ENCODE measurements around the gene BAIAP2L1. TPM values are rescaled to one million over a fixed set of nuclear protein-coding genes. Genes with fewer than 3 reads are reported as not detected.
A peak's percentile ranks its signal among the peaks of the same experiment; 100 is the strongest.

Gene BAIAP2L1
- total and polyA plus RNA-seq, 2 of the 8 experiments (the other 6 are each of a cell fraction or from before 2014, with no cell fraction given) = 19.2 to 42.9 TPM

DNA sequence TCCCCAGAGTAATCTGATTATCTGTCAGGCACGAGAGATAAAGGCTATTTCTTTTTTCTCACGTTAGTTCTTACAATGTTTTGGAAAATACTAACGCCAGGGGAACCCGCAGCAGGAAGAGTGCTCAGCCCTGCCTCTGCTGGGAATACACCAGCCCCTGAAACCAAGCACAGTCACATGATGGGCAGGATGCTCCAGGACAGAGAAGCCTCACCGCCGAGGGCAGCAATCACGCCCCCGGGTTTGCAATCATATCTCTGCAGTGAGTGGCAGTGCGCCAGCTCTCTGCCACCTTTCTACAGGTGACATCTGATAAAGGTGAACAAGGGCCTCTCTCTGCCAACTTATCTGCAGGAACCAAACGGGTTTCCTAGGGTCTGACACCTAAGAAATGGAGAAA lies 79.6 kb downstream of the BAIAP2L1 start:
- Histone ChIP-seq H3K4ac (replicated peaks; ENCODE audit: insufficient read length, low read depth, low read length) (no peak overlapping the region), H3K79me2 (ENCODE audit: control insufficient read depth in 1 of 2, insufficient read depth in 2 of 2, low read length in 2 of 2) (peaks cover 0 to 35% of the 10 kb centered on the region in 2 experiments; a peak in 2 of 4 replicates), H2BK20ac (ENCODE audit: low read length) (no peak overlapping the region), H3K36me3 (ENCODE audit: control insufficient read depth in 2 of 4, insufficient read depth in 4 of 4, low read length in 3 of 4) (peaks cover 0 to 11% (median 6%) of the 10 kb centered on the region in 4 experiments; a peak in 4 of 8 replicates), H4K91ac (replicated peaks; ENCODE audit: insufficient read length, low read length) (no peak overlapping the region), H3K9me3 (ENCODE audit: insufficient read depth in 2 of 2, low read depth in 1 of 2, low read length in 1 of 2) (peaks cover 0 to 8% of the 10 kb centered on the region in 2 experiments; a peak in 1 of 4 replicates), H3K23me2 (ENCODE audit: low read depth, low read length) (no peaks in the 10 kb centered on the region), H3K4me3 (ENCODE audit: extremely low read depth in 1 of 4, insufficient read depth in 2 of 4, low read depth in 3 of 4, low read length in 4 of 4) (no peak overlapping the region), H3K56ac (replicated peaks; ENCODE audit: insufficient read length, low read depth, low read length) (no peak overlapping the region), H2AK5ac (ENCODE audit: low read depth, low read length) (no peak overlapping the region), H3K4me2 (ENCODE audit: insufficient read depth in 1 of 2, low read depth in 2 of 2, low read length in 2 of 2) (no peak overlapping the region), H3K27me3 (replicated peaks in 1 of 4; ENCODE audit: control insufficient read depth in 3 of 4, extremely low read depth in 1 of 4, insufficient read depth in 3 of 4, low read length in 3 of 4) (no peaks in the 10 kb centered on the region), H3K18ac (ENCODE audit: extremely low read depth, low read length) (no peak overlapping the region; the same call in 1 of the 2 replicates), H3K4me1 (replicated peaks in 1 of 4; ENCODE audit: control insufficient read depth in 3 of 4, insufficient read depth in 4 of 4, low read length in 3 of 4) (peaks cover 4 to 17% (median 10%) of the 10 kb centered on the region in 4 experiments), H2BK5ac (ENCODE audit: low read depth, low read length) (no peak overlapping the region), H4K20me1 (replicated peaks in 1 of 2; ENCODE audit: control insufficient read depth in 1 of 2, insufficient read depth in 2 of 2, low read length in 2 of 2) (peaks cover 4 to 6% of the 10 kb centered on the region in 2 experiments), H3K9ac (replicated peaks in 1 of 4; ENCODE audit: extremely low read depth in 1 of 4, low read depth in 3 of 4, low read length in 3 of 4) (peak overlapping the region in 1 of 4 experiments; percentile 9; a peak in 2 of 7 replicates), H2BK15ac (ENCODE audit: low read length) (no peak overlapping the region), H3K23ac (ENCODE audit: insufficient read length) (no peak overlapping the region), H3K14ac (ENCODE audit: insufficient read length) (no peak overlapping the region), H3K79me1 (ENCODE audit: low read depth, low read length) (no peaks in the 10 kb centered on the region; the same call in 1 of the 2 replicates), H2BK120ac (replicated peaks; ENCODE audit: low read depth, low read length) (no peak overlapping the region), H2BK12ac (ENCODE audit: low read depth, low read length) (no peak overlapping the region), H3K27ac (ENCODE audit: low read depth, low read length) (no peak overlapping the region), H4K5ac (ENCODE audit: insufficient read length, low read depth, low read length) (no peak overlapping the region), H4K8ac (ENCODE audit: extremely low read depth, insufficient read depth, low read length) (no peak overlapping the region; the same call in 1 of the 2 replicates), H2AFZ (ENCODE audit: low read length) (no peak overlapping the region)
- ChIA-PET CTCF (ENCODE audit: partially characterized antibody) (interaction anchor here (0.6 to 6.9 kb wide), 7 partner anchors 12 to 521 kb away, joined by 3 to 48 read pairs (median 4); partner anchors contain the start of gene BAIAP2L1), POLR2A (ENCODE audit: partially characterized antibody) (no interaction called here)
- no peak for TF ChIP-seq TEAD4 (IDR thresholded peaks at IDR 0.05; ENCODE audit: low read depth, low read length)
- no peak for TF ChIP-seq TCF12 (IDR thresholded peaks at IDR 0.05; ENCODE audit: low read depth, low read length)
- no peak for TF ChIP-seq PHF8 (conservative IDR thresholded peaks at IDR 0.05; ENCODE audit: low read depth, low read length)
- FAIRE-seq = no peak
- WGBS, 2 experiments (ENCODE audit: extremely low coverage in 1 of 2, insufficient coverage in 1 of 2, insufficient read length in 1 of 2, insufficient replicate concordance in 2 of 2, low coverage in 1 of 2, low lambda C conversion rate in 2 of 2, missing lambda C conversion rate in 1 of 2) = 92% methylated on average over 10 of the region's 10 CpGs; no CpG with 5 or more reads in 1 of the 2 experiments
- DNase-seq (ENCODE audit: low read depth in 1 of 2, low spot score in 2 of 2) = no peak
